Panc1 (cell line): Measurements from ENCODE around the gene PTK7.

Experiments
- POLR2AphosphoS5 ChIP-seq: IDR thresholded peaks from 2 replicates; pipeline ENCODE4 v1.6.1; 2012; ENCODE audit warnings: mild to moderate bottlenecking, low read depth, low read length, moderate library complexity
- SIN3A ChIP-seq: IDR thresholded peaks from 2 replicates; pipeline ENCODE4 v1.6.1; 2012; ENCODE audit warnings: low read depth, mild to moderate bottlenecking, low read length, moderate library complexity, borderline replicate concordance; ENCODE audit not compliant: insufficient read depth
- TCF7L2 ChIP-seq: IDR thresholded peaks from 2 replicates; pipeline ENCODE4 v1.6.1; 2011; ENCODE audit warnings: mild to moderate bottlenecking, low read depth, low read length, inconsistent platforms
- TF ChIP-seq, protein P1 (sequence below), 2 experiments: IDR thresholded peaks; 2 replicates each; pipeline ENCODE4 v1.6.1; 2011 to 2012; ENCODE audit warnings: low read depth in 2 of 2, control low read depth in 1 of 2, low read length in 1 of 2, mild to moderate bottlenecking in 1 of 2, moderate library complexity in 1 of 2; ENCODE audit not compliant: insufficient read depth in 1 of 2
- TF ChIP-seq, protein P2 (sequence below): fragments of 450-650 bp; IDR thresholded peaks from 2 replicates; pipeline ENCODE4 v1.5.1; 2017; ENCODE audit warnings: mild to moderate bottlenecking

DNA sequence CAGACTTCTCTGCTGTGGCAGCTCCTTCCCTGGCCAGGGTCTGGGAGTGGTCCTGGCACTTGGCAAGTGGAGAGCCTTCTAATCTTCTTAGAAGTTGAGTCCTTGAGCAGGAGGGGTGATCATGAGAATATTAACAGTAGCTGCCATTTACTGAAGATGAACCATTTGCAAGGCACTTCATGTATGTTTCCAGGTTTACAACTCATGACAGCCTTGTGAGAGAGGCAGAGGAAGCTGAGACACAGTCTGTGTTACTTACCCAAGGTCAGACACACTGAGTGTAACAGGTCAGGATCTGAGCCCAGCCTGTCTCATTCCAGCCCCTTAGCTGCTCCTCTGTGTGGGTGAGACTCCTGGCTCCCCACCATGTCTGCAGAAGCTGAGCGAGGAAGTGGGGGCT is 49.4 kb downstream of the PTK7 start:
- TF ChIP-seq, protein P1, sequence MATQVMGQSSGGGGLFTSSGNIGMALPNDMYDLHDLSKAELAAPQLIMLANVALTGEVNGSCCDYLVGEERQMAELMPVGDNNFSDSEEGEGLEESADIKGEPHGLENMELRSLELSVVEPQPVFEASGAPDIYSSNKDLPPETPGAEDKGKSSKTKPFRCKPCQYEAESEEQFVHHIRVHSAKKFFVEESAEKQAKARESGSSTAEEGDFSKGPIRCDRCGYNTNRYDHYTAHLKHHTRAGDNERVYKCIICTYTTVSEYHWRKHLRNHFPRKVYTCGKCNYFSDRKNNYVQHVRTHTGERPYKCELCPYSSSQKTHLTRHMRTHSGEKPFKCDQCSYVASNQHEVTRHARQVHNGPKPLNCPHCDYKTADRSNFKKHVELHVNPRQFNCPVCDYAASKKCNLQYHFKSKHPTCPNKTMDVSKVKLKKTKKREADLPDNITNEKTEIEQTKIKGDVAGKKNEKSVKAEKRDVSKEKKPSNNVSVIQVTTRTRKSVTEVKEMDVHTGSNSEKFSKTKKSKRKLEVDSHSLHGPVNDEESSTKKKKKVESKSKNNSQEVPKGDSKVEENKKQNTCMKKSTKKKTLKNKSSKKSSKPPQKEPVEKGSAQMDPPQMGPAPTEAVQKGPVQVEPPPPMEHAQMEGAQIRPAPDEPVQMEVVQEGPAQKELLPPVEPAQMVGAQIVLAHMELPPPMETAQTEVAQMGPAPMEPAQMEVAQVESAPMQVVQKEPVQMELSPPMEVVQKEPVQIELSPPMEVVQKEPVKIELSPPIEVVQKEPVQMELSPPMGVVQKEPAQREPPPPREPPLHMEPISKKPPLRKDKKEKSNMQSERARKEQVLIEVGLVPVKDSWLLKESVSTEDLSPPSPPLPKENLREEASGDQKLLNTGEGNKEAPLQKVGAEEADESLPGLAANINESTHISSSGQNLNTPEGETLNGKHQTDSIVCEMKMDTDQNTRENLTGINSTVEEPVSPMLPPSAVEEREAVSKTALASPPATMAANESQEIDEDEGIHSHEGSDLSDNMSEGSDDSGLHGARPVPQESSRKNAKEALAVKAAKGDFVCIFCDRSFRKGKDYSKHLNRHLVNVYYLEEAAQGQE (IDR thresholded peaks at IDR 0.05; ENCODE audit: insufficient read depth in 1 of 2, low read depth in 2 of 2, low read length in 1 of 2) = no peak
- TF ChIP-seq, protein P2, sequence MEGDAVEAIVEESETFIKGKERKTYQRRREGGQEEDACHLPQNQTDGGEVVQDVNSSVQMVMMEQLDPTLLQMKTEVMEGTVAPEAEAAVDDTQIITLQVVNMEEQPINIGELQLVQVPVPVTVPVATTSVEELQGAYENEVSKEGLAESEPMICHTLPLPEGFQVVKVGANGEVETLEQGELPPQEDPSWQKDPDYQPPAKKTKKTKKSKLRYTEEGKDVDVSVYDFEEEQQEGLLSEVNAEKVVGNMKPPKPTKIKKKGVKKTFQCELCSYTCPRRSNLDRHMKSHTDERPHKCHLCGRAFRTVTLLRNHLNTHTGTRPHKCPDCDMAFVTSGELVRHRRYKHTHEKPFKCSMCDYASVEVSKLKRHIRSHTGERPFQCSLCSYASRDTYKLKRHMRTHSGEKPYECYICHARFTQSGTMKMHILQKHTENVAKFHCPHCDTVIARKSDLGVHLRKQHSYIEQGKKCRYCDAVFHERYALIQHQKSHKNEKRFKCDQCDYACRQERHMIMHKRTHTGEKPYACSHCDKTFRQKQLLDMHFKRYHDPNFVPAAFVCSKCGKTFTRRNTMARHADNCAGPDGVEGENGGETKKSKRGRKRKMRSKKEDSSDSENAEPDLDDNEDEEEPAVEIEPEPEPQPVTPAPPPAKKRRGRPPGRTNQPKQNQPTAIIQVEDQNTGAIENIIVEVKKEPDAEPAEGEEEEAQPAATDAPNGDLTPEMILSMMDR = no peak
- TF ChIP-seq TCF7L2 = no peak
- no peak for TF ChIP-seq SIN3A
- TF ChIP-seq POLR2AphosphoS5 = no peak
